HG03025 (cell line): ENCODE data around the gene USP47.

Experiments used
- ATAC-seq: cut with Tn5 transposase; IDR thresholded peaks from one replicate; pipeline ENCODE4 v1.9.1; 2021; ENCODE audit warnings: mild to moderate bottlenecking, moderate library complexity; ENCODE audit not compliant: unreplicated experiment, low FRiP score

Gene USP47

GRCh38 chr11:11978098-11978637 lies 136.4 kb downstream of the USP47 start:
- ATAC-seq = no peak

GRCh38 chr11:11978792-11979487 lies 137.2 kb downstream of the USP47 start:
- no peak for ATAC-seq

- ATAC-seq = no peak
These were observed 137.8 kb downstream of the USP47 start for GRCh38 chr11:11979488-11980117.

- no peak for ATAC-seq
These were observed 138.4 kb downstream of the USP47 start for GRCh38 chr11:11980200-11980599.

- no peak for ATAC-seq
These were observed 139.1 kb downstream of the USP47 start for GRCh38 chr11:11980841-11981308.

- ATAC-seq = no peak
These were observed 139.6 kb downstream of the USP47 start for GRCh38 chr11:11981364-11981763.

- no peak for ATAC-seq
These were observed 140.1 kb downstream of the USP47 start for GRCh38 chr11:11981840-11982239.

GRCh38 chr11:11982461-11982860 lies 140.7 kb downstream of the USP47 start:
- ATAC-seq = no peak

GRCh38 chr11:11982975-11983374 lies 141.2 kb downstream of the USP47 start:
- ATAC-seq = no peak

- ATAC-seq = no peak
These were observed 141.7 kb downstream of the USP47 start for GRCh38 chr11:11983427-11983826.

- no peak for ATAC-seq
These were observed 142.8 kb downstream of the USP47 start for GRCh38 chr11:11984563-11984962.

GRCh38 chr11:11985016-11985715 lies 143.4 kb downstream of the USP47 start:
- no peak for ATAC-seq

- no peak for ATAC-seq
These were observed 144.5 kb downstream of the USP47 start for GRCh38 chr11:11985954-11986949.

- ATAC-seq = no peak
These were observed 145.8 kb downstream of the USP47 start for GRCh38 chr11:11987503-11988022.

GRCh38 chr11:11988099-11988651 lies 146.4 kb downstream of the USP47 start:
- ATAC-seq = no peak

GRCh38 chr11:11988681-11989261 lies 147.0 kb downstream of the USP47 start:
- no peak for ATAC-seq

- no peak for ATAC-seq
These were observed 148.3 kb downstream of the USP47 start for GRCh38 chr11:11989774-11990744.
